ENCODE measurements around the gene CD4.
A peak's percentile ranks its signal among the peaks of the same experiment; 100 is the strongest.

CD4 gene

DNA sequence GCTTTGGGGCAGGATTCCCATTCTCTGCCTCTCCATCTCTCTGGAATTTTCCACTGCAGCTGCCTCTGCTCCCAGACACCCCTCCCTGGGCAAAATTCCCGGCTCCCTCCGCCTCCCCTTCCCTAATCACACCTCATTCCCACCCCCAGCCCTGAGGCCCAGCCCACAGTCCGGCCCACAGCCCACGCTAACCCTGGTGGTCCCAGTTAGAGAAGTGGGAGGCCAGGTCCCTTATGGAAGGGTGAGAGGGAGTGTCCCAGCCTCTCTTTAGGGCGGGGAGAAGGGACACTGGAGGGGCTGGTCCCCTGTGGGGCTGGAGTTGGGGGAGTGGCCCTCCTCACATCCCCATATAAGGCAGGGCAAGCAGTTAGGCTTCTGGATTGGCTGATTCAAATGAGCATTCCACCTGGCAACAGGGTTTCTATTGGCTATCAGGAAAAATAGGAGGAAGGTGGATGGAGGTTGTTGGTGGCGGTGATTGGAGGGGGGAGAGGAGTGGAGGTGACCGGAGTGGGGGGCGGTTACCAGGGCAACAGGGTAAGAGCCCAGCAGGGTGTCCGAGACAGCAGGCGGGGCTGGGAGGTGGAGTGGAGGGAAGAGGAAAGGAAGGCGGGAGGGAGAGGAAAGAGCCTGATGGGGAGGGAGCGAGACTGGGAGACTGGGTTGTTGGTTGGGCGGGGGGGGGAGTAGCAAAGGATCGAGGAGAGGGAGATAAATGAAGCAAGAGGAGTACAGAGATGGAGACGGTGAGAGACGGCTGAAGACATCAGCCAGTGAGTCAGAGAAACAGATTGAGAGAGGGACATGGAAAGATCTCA lies 25.1 kb upstream of the CD4 start:
- DNase-seq, result peak; percentile 60 to 99 (median 90)
- intact Hi-C loops (cut with DNase I), result no loop called here

DNA sequence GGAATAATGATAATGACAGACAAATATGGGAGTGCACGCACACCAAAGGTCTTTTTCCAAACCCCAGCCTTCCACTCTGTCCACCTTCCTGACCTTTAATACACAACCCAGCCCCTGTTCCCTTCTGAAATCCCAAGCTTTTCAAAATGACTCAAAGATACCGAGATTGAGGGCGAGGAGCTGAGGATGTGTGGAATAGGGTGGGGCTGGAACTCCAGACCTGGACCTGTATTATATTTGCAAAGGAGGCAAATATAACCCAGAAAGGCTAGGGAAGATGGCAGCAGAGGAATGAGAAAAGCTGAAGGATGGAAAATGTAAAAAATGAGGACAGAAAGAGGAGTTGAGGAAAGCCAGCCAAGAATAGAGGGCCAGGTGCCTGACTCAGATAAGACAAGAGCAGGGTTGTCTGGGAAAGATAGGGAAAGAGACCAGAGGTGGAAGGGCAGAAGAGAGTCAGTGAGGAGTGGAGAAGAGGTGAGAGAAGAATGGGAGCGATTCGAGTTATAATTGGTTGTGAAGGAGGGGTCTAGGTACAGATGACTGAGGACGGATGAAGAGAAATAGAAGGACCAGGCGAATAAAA lies 24.2 kb upstream of the CD4 start:
- intact Hi-C loops (cut with DNase I), result no loop called here

DNA sequence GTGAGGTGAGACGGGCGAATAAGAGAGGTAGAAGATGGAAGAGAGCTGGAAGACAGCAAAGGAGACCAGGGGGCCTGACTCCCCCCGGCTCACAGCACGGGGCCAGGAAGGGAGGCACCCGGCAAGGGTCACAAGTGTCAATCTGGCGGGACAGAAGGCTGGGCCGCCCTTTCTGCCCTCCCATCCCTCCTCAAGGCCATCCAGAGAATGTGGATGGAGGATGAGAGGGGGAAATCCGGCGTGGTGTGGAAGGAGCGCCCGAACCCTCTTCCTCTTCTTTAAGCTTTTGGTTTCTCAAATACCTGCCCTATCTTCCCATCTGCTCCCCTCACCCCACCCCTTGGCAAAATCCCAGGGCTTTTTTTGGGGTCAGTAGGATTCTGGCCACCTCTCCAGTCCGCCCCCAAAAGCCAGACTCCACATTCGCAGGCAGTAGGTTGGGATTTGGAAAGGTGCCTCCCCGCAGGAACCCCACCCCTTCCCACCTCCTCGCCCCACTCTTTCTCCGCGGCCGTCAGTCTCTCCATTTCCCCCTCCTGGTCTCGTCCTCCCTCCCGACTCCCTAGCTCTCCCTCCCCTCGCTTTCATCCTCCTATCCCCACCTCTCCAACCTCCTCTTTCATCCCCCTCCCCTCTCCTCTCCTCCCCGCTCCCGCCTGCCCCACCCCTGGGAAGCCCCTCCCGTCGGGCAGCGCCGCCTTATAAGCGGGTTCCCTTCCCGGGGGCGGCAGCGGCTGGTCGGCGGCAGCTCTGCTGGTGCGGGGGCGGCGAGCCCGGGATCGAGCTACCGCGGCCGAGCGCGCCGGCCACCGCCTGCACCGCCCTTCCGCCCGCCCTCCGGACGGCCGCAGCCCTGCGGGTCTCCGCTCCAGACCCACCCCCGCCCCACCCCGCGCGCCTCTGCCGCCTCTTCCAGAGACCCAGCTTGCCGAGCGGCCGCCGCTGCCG lies 23.4 kb upstream of the CD4 start, which contains the start of gene PTMS:
Gene PTMS (plus strand): TSS at position 730 of the 948 bp plus-strand sequence. CDS start 343 bp downstream, outside the sequence.
- DNase-seq, result peak; percentile 32 to 96 (median 74)
- intact Hi-C loops (cut with DNase I), result loop anchor here (2.0 kb wide), 1 partner anchor 13 kb away; the partner anchor contains the start of gene MLF2

More for the DNA sequence above, 24.2 kb upstream of the CD4 start:
- DNase-seq, result no peak

DNA sequence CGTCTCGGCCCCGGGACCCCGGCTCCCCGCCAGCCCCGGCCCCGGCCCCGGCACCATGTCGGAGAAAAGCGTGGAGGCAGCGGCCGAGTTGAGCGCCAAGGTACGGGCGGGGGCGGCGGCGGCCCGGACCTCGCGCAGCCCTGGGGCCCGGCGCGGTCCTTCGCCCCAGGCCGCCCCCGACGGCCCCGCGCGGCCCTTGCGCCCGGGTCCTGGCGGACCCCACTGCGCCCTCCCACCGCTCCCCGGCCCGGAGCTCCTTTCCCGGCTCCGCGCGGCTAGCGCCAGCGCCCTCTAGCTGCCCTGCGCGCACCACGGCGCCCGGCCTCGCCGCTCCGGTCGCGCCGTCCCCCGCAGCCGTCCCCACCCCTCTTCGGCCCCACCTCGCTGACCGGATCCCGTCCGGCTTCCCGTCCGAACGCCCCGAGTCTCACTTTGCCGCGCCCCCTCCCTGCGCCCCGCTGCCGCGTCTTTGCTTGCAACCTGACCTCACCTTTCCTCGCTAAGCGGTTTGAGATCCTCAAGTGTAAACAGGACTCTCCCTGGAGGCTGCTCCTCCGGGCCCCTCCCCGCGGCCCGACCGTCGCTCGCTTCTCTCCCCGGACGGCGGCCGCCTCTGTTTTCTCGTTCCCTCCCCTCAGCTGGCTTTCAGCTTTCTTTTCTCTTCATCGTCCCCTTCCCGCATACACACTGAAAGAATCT lies 22.5 kb upstream of the CD4 start:
- intact Hi-C loops (cut with DNase I), result loop anchor here (2.0 kb wide), 1 partner anchor 14 kb away; the partner anchor contains the start of gene MLF2
- DNase-seq, result peak; percentile 55 to 95 (median 69)

DNA sequence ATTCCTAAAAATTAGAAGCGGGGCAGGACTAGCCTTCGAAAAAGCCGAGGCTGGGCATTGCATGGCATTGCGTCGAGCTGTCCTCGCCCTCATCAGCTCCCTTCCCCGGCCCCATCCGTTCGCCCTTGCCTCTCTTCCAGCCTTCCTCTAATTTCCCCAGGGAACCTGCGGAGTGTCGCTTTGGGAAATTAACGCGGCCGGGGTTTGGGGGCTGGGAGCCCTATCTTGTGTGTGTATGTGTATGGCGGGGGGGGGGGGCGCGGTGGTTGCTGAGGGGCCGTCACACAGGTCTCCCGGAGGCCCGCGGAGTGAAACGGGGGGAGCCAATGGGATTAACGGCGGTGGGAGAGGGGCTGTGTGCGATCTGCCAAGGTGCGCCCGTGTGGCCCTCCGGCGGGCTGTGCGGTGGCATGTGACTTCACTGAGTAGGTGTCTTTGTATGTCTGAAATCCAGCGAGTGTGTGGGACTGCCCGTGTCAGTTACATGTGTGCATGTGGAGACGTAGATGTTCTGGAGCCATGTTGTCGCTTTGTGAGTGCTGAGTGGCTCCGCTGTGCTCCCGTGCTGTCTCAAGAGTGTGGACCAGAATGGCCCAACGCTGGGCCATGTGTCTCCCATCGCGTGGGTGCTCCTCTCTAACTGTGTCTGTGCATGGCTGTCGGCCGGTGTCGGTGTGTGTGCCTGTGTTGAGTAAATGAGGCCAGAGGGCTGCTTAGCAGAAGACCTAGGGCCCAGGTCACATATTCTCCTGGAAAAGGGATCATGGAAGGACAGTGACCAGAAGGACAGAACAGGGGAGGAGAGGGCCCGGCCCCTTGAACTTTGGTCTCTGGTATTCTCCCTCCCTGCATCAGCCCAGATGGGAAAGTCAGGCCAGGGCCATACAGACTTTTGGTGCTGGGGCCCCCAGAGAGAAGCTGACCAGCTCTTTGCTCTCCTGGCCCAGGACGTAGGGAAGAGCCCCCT lies 21.7 kb upstream of the CD4 start:
- intact Hi-C loops (cut with DNase I), result loop anchor here (2.0 kb wide), 1 partner anchor 15 kb away; the partner anchor contains the start of gene MLF2
- DNase-seq, result peak in 8 of 10 donors; percentile 32 to 95 (median 70)

DNA sequence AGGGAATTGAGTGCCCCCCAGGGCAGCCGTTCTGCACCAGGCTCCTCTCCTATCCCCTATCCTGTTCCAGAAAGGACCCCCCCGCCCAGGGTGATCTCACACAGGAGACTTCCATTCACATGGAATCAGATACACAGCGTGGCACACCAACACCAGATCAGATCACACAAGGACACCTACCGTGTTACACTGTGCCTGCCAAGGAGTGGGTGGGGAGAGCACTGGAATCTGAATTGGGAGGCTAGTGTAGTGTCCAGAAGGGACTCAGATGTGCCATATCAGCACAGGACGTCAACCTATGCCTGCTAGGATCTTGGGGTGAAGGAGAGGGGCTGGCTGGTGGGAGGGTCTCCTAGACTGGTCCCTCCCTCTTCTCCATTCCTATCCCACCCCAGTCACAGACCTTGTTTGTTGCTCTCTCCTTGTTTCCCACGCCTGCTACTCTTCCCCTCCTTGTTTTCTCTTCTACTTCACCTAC lies 20.9 kb upstream of the CD4 start:
- intact Hi-C loops (cut with DNase I), result no loop called here
- peak in 1 of 10 donors; percentile 75 for DNase-seq

DNA sequence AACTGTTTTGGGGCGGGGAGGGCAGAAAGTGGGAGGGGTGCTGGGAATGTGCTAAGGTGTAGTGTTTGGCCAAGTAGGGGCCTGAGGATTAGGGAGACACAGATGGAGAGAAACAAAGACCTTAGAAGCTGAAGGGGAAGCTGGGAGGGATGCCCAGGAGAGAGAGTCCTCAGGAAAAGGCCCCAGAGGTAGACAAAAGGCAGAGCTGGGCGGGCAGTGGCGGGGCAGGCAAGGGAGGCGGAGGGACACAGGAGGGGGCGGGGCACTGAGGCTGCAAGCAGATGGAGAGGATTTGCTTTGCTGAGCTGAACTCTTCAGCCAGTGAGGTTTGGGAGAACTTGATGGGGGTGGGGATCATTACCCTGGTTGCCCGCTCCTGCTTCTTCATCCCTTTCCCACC lies 20.3 kb upstream of the CD4 start:
- DNase-seq, result peak in 4 of 10 donors; percentile 45 to 90 (median 86)
- intact Hi-C loops (cut with DNase I), result no loop called here

DNA sequence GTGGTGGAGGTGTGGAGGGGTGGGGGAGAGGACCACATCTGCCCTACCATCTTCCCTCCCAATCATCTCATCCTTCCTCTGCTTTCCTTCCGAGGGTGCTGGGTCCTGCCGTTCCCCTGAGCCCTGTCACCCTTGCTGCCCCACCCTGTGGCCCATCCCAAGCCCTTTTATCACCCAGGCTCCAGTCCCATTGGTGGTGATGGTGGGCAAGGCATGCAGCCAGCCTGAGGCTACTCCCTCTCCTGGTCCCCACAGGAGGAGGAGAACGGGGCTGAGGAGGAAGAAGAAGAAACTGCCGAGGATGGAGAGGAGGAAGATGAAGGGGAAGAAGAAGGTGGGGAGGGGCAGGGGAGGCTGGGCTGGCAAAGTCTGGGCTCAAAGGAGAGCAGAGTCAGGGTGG lies 19.7 kb upstream of the CD4 start:
- intact Hi-C loops (cut with DNase I), result no loop called here
- DNase-seq, result peak in 1 of 10 donors; percentile 6

DNA sequence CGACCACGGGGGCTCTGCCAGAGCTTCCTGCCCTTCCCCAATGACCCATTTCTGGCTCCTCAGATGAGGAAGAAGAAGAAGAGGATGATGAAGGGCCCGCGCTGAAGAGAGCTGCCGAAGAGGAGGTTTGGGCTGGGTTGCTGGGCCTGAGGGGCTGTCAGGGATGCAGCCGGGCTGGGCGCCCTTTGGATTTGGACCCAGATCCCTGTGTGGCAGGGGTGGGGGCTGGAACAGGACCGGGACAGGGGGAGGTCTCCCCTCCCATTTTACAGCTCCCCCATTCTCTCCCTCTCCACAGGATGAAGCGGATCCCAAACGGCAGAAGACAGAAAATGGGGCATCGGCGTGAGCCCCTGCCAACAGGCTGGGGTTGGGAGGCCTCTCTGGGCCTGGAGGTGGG lies 19.2 kb upstream of the CD4 start:
- no peak for DNase-seq
- intact Hi-C loops (cut with DNase I), result no loop called here

DNA sequence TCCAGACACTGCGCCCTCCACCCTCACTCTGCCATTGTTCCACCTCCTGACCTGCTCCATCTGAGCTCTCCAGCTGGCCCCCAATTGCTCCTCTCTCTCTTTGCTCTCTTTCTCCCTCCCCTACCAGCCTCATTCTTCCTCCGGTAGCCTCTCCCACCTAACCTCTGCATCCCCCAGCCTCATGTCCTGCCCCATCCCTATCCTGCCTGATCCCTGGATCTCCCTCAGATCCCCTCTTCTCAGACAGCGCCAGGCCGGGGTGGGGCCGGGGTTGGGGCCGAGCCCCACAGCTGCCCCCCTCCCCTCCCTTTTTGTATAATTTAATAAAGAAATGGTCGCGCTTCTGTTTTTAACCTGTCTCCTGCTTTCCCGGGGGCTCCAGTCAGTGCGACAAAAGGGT lies 18.7 kb upstream of the CD4 start:
- DNase-seq, result no peak
- intact Hi-C loops (cut with DNase I), result no loop called here

DNA sequence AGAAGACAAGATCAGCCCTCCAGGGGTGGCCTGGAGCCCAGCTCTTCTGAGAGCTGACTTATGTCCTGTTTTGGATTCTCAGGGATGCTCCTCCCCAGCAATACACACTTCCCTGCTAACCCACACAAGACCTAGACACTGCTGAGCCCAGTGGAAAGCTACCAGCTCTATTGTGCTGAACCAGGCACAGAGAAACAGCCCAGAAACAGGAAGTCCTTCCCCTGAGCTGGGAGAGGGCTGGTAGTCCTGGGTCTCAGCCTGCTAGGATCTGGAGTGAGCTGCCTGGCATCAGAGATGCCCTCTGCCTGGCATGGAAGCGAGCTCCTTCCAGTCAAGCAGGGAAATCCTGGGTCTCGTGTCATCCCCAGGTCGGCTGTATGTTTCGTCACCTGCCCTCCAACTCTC lies 18.2 kb upstream of the CD4 start:
- intact Hi-C loops (cut with DNase I), result no loop called here
- peak in 5 of 10 donors; percentile 27 to 90 (median 60) for DNase-seq

DNA sequence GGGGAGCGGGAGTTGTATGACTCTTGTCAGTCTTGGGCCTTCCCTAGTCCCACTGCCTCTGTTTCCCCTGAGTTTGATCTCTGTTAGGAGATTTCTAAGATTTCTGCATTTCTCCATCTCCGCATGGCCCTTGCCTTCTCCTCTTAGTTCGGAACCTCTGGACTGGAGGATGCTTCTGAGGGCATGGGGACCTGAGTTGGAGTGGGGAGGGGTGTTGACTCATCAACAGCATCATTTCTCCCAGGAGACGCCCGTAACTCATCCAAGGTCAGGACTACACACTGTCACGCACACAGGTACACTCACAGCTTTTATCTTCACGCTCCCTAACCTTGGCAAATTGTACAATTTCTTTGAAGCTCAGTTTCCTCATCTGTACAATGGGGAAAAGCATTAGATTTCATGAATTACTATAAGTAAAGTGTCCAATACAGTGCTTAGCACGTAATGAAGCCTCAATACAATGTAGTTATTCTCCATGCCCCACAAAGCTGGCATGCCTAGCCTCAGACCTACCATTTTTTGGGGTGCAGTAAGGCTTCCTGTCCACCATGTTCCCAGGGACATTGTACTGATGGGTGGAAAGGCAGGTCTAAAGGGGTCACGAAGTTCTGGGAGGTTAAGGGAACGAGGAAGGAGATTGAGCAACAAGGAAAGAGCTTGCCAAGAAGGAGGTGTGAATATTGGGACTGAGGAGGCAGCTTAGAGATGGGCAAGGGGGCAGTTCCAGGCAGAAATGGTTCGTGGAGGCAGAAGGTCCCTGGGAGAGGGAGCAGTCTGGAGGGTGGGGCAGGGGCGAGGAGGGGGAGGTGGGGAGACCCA lies 17.6 kb upstream of the CD4 start:
- DNase-seq, result no peak
- intact Hi-C loops (cut with DNase I), result no loop called here

DNA sequence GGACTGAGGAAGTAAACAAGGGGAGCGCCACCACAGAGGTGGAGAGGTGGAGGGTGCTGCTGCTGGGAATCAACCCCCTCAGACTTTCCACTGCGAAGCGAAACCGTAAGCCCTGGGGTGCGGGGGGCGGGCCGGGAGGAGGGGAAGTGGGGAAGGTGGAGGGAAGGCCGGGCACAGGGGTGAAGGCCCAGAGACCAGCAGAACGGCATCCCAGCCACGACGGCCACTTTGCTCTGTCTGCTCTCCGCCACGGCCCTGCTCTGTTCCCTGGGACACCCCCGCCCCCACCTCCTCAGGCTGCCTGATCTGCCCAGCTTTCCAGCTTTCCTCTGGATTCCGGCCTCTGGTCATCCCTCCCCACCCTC lies 17.0 kb upstream of the CD4 start, which contains the start of gene LAG3:
Gene LAG3 (plus strand): TSS at position 190 of the 365 bp plus-strand sequence. CDS start 333 bp downstream, outside the sequence.
- intact Hi-C loops (cut with DNase I), result no loop called here
- no peak for DNase-seq

DNA sequence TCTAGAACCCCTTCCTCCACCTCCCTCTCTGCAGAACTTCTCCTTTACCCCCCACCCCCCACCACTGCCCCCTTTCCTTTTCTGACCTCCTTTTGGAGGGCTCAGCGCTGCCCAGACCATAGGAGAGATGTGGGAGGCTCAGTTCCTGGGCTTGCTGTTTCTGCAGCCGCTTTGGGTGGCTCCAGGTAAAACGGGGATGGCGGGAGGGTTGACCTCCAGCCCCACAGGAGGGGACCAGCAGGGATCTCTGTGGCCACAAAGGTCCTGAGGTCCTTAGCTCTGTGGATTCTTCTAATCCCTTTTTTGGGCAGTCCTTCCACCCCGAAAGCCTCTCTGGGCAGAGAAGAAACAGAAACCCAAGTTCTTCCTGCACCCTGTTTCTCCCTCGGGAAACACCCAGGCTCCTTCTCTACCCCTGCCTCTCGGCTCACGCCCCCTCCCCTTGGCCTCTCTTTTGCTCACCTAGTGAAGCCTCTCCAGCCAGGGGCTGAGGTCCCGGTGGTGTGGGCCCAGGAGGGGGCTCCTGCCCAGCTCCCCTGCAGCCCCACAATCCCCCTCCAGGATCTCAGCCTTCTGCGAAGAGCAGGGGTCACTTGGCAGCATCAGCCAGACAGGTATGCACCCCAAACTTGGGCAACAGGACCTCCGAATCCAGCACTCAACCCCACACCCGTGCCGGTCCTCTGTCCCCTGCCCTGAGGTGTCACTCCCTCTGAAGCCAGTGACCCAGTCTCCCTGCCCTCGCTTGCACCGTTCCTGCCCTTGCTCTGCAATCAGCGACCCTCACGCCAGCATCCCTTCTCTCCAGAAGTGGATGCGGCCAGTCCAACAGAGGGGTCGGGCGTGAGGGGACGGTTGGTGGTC lies 16.4 kb upstream of the CD4 start:
- intact Hi-C loops (cut with DNase I), result no loop called here
- DNase-seq, result peak in 1 of 10 donors; percentile 36

DNA sequence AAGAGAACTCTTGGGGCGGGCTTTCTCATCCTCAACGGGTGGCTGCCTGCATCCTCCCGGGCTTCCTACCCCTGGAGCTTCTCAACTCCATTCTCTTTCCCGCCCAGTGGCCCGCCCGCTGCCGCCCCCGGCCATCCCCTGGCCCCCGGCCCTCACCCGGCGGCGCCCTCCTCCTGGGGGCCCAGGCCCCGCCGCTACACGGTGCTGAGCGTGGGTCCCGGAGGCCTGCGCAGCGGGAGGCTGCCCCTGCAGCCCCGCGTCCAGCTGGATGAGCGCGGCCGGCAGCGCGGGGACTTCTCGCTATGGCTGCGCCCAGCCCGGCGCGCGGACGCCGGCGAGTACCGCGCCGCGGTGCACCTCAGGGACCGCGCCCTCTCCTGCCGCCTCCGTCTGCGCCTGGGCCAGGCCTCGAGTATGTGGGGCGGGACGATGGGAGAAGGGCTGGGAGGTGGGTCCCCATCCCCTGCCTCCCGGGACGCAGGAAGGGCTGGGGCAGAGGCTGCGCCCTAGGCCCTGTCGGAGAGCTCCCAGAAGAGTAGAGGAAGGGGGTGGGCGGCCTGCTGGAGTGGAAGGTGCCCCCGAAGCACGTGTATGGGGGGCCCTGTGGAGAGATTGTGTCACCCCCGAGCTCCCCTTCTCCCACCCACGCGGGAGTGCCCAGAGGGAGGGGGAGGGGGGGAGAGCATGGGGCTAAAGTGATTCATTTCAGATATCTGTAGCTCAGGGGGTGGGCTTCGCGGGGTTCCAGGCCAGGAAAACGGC lies 15.6 kb upstream of the CD4 start:
- intact Hi-C loops (cut with DNase I), result no loop called here

DNA sequence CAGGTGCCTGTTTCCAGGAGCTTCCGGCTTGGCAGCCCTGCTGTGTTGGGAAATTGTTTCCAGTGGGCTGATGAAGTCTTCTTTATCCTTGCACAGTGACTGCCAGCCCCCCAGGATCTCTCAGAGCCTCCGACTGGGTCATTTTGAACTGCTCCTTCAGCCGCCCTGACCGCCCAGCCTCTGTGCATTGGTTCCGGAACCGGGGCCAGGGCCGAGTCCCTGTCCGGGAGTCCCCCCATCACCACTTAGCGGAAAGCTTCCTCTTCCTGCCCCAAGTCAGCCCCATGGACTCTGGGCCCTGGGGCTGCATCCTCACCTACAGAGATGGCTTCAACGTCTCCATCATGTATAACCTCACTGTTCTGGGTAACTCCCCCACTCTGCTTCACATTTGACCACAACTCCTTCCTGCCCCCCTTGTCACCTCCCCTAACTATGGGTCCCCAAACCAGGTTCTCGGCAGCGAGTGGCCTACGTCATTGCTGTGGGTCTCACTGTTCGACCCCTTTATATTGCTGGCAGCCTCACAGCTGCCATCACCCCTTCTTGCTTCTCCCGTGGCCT lies 14.7 kb upstream of the CD4 start:
- no peak for DNase-seq
- intact Hi-C loops (cut with DNase I), result loop anchor here (5.0 kb wide), 1 partner anchor 37 kb away; no protein-coding TSS in a partner anchor

More for the DNA sequence above, 15.6 kb upstream of the CD4 start:
- no peak for DNase-seq
